Prostate gland (tissue), 2 donors: ENCODE data around the gene CNTN5.

ENCODE experiments used
- POLR2A ChIP-seq: fragments of 450-650 bp; IDR thresholded peaks from one replicate; pipeline ENCODE4 v1.6.1; 2016; ENCODE audit warnings: antibody characterized with exemption, mild to moderate bottlenecking
- TF ChIP-seq, protein P1 (sequence below), 4 experiments: fragments of 200-600 bp in 2 of 4; fragments of 450-650 bp in 2 of 4; sonication (generic) in 2 of 4; IDR thresholded peaks; 1 replicate in 3 of 4; 2 replicates in 1 of 4; pipeline ENCODE4 v1.5.1; 2016 to 2019; ENCODE audit warnings: antibody characterized with exemption in 4 of 4, mild to moderate bottlenecking in 2 of 4, moderate library complexity in 2 of 4

DNA sequence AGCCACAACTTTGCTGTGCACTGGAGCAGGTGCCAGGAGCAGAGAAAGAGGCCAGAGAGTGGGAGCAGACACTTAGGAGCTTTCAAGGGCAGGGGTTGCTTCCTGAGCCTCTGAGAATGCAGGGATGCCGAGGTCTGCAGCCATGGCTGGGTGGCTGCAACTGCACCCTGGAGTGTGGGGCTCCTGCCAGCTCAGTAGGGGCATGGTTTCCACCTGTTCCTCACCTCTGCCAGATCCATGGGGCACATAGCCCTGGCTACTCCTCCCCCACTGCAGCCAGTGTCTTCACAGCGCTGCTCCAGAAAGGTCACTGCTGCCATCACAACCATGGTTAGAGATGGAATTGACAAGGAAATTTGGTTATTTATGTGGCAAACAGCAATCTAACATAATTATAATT is 404.8 kb downstream of the CNTN5 start:
- TF ChIP-seq, protein P1, sequence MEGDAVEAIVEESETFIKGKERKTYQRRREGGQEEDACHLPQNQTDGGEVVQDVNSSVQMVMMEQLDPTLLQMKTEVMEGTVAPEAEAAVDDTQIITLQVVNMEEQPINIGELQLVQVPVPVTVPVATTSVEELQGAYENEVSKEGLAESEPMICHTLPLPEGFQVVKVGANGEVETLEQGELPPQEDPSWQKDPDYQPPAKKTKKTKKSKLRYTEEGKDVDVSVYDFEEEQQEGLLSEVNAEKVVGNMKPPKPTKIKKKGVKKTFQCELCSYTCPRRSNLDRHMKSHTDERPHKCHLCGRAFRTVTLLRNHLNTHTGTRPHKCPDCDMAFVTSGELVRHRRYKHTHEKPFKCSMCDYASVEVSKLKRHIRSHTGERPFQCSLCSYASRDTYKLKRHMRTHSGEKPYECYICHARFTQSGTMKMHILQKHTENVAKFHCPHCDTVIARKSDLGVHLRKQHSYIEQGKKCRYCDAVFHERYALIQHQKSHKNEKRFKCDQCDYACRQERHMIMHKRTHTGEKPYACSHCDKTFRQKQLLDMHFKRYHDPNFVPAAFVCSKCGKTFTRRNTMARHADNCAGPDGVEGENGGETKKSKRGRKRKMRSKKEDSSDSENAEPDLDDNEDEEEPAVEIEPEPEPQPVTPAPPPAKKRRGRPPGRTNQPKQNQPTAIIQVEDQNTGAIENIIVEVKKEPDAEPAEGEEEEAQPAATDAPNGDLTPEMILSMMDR (IDR thresholded peaks at IDR 0.05) = no peak
- TF ChIP-seq POLR2A = no peak
